K562 (cell line): ENCODE measurements around the gene PPM1G. TPM values are rescaled to one million over a fixed set of nuclear protein-coding genes. Genes with fewer than 3 reads are reported as not detected.

Source experiments
- ATAC-seq: fragments of 200-7000 bp; cut with Tn5 transposase; 3 replicates; pipeline ENCODE4 v1.9.1; 2020; ENCODE audit warnings: moderate library complexity
- BruUV-seq: library from RNA; stranded (reverse); fragments of 400-500 nt; replicated peaks from 2 replicates; lab custom pipeline; 2021; lab: Mats Ljungman, UMichigan
- CTCF ChIA-PET: fragments of 300-600 bp; formaldehyde crosslinking; extraction: SDS; loops from one replicate; lab custom pipeline; 2021; ENCODE audit warnings: low intra/inter-chr PET ratio; lab: Yijun Ruan, JAX
- POLR2A ChIA-PET: fragments of 300-600, 350-650 bp; sonication (Branson Sonifier 250); formaldehyde crosslinking; extraction: SDS; loops from one replicate; lab custom pipeline; 2021; ENCODE audit warnings: antibody characterized with exemption, inconsistent platforms; lab: Yijun Ruan, JAX
- DNase-seq, 4 experiments: peaks; one replicate each; pipeline versions ENCODE4 v3.0.0 to v3.0.0-alpha.2; 2011 to 2018; ENCODE audit warnings: low spot score in 3 of 4, mixed read lengths in 3 of 4; ENCODE audit errors: extremely low read depth in 1 of 4
- FAIRE-seq: peaks from 2 replicates; lab custom pipeline; 2011; peaks lifted over from hg19 to GRCh38; lab: Jason Lieb, UNC
- H2AFZ ChIP-seq: 2 replicates; pipeline ENCODE4 v1.6.0; 2011; ENCODE audit warnings: low read depth, low read length, control low read depth, inconsistent platforms
- H3K27ac ChIP-seq: fragments of 200-600 bp; 3 replicates; pipeline ENCODE4 v1.8.0; 2011; ENCODE audit warnings: low read depth, mild to moderate bottlenecking, control low read depth, inconsistent platforms, low read length, moderate library complexity, mixed read lengths; ENCODE audit errors: extremely low read depth
- H3K27me3 ChIP-seq, 2 experiments: fragments of 300-600 bp in 1 of 2; 2 replicates in 1 of 2; 3 replicates in 1 of 2; pipeline versions ENCODE4 v1.6.0 to v1.8.0; 2011; ENCODE audit warnings: inconsistent platforms in 2 of 2, low read length in 2 of 2, mild to moderate bottlenecking in 1 of 2, mixed read lengths in 1 of 2, moderate library complexity in 1 of 2; ENCODE audit not compliant: control insufficient read depth in 2 of 2, insufficient read depth in 2 of 2
- H3K36me3 ChIP-seq: fragments of 300-600 bp; 3 replicates; pipeline ENCODE4 v1.8.0; 2011; ENCODE audit warnings: mild to moderate bottlenecking, low read length, inconsistent platforms; ENCODE audit not compliant: control insufficient read depth, insufficient read depth
- H3K4me1 ChIP-seq, 2 experiments: fragments of 200-600 bp in 1 of 2; replicated peaks in 1 of 2; 2 replicates in 1 of 2; 3 replicates in 1 of 2; pipeline versions ENCODE4 v1.5.1 to v1.8.0; 2011; ENCODE audit warnings: inconsistent platforms in 2 of 2, low read length in 2 of 2, mild to moderate bottlenecking in 1 of 2, mixed read lengths in 1 of 2, moderate library complexity in 1 of 2; ENCODE audit not compliant: control insufficient read depth in 2 of 2, insufficient read depth in 2 of 2
- H3K4me2 ChIP-seq: 2 replicates; pipeline ENCODE4 v1.6.1; 2011; ENCODE audit warnings: low read length, control low read depth, inconsistent platforms, mixed read lengths; ENCODE audit not compliant: insufficient read depth
- H3K4me3 ChIP-seq: fragments of 200-600 bp; sonication (generic), shearing (Covaris generic); 2 replicates; pipeline ENCODE4 v1.5.1; 2016; ENCODE audit warnings: control low read depth, inconsistent platforms
- H3K79me2 ChIP-seq: fragments of 200-600 bp; 3 replicates; pipeline ENCODE4 v1.8.0; 2011; ENCODE audit warnings: low read length, inconsistent platforms; ENCODE audit not compliant: control insufficient read depth, insufficient read depth
- H3K9ac ChIP-seq, 2 experiments: 2 replicates each; pipeline versions ENCODE4 v1.6.0 to v1.6.1; 2011; ENCODE audit warnings: low read depth in 2 of 2, low read length in 2 of 2, control low read depth in 1 of 2, inconsistent platforms in 1 of 2, mild to moderate bottlenecking in 1 of 2, mixed read lengths in 1 of 2; ENCODE audit not compliant: insufficient read depth in 1 of 2
- H3K9me1 ChIP-seq: one replicate; pipeline ENCODE4 v1.6.0; 2011; ENCODE audit warnings: inconsistent platforms, mild to moderate bottlenecking, low read length, moderate library complexity; ENCODE audit not compliant: control insufficient read depth, insufficient read depth
- H3K9me3 ChIP-seq: replicated peaks from 2 replicates; pipeline ENCODE4 v1.5.1; 2011; ENCODE audit warnings: low read depth, low read length, inconsistent platforms; ENCODE audit not compliant: control insufficient read depth, insufficient read depth
- H4K20me1 ChIP-seq: replicated peaks from 2 replicates; pipeline ENCODE4 v1.6.1; 2011; ENCODE audit warnings: low read length, inconsistent platforms, mixed read lengths; ENCODE audit not compliant: control insufficient read depth, insufficient read depth
- AFF1 ChIP-seq, 2 experiments: fragments of 450-650 bp; IDR thresholded peaks; 2 replicates each; pipeline ENCODE4 v1.6.1; 2018; ENCODE audit warnings: mild to moderate bottlenecking in 2 of 2, low read depth in 1 of 2; ENCODE audit not compliant: partially characterized antibody in 2 of 2
- HMGN3 ChIP-seq: IDR thresholded peaks from 2 replicates; pipeline ENCODE4 v1.6.1; 2011; ENCODE audit warnings: borderline replicate concordance, low read depth, mild to moderate bottlenecking, mixed read lengths, low read length; ENCODE audit not compliant: insufficient read length; ENCODE audit errors: extremely low read depth
- HOXB6 ChIP-seq: fragments of 250-450 bp; sonication (Bioruptor Pico); IDR thresholded peaks from 2 replicates; pipeline ENCODE4 v1.5.1; 2022; ENCODE audit warnings: mild to moderate bottlenecking, borderline replicate concordance
- PTBP1 ChIP-seq: fragments of 200-400 bp; formaldehyde crosslinking; IDR thresholded peaks from 2 replicates; pipeline ENCODE4 v1.6.1; 2017; ENCODE audit warnings: low read depth, low read length
- PURB ChIP-seq: sonication (generic); formaldehyde crosslinking; IDR thresholded peaks from 2 replicates; pipeline ENCODE4 v1.9.0; 2021; ENCODE audit warnings: low read depth, mild to moderate bottlenecking, missing genetic modification reagents
- THRAP3 ChIP-seq: fragments of 450-650 bp; IDR thresholded peaks from 2 replicates; pipeline ENCODE4 v1.6.1; 2016; ENCODE audit warnings: mild to moderate bottlenecking, inconsistent platforms, borderline replicate concordance
- U2AF2 ChIP-seq: fragments of 200-400 bp; formaldehyde crosslinking; optimal IDR thresholded peaks from 2 replicates; pipeline ENCODE3; 2017; ENCODE audit warnings: low read depth, mild to moderate bottlenecking, low read length
- USF2 ChIP-seq: sonication (generic); formaldehyde crosslinking; IDR thresholded peaks from 2 replicates; pipeline ENCODE4 v1.5.0; 2020; ENCODE audit warnings: missing genetic modification reagents
- ZNF143 ChIP-seq: sonication (generic); formaldehyde crosslinking; IDR thresholded peaks from 2 replicates; pipeline ENCODE4 v1.9.0; 2022; ENCODE audit warnings: mild to moderate bottlenecking, missing genetic modification reagents
- ZNF217 ChIP-seq: sonication (generic); formaldehyde crosslinking; IDR thresholded peaks from 2 replicates; pipeline ENCODE4 v1.8.0; 2022; ENCODE audit warnings: mild to moderate bottlenecking, missing genetic modification reagents
- WGBS: fragments of 100-300 bp; shearing (Covaris generic); methylation state at CpG from one replicate; pipeline ENCODE4 v1.1.6; 2016; ENCODE audit warnings: low coverage, mixed read lengths; ENCODE audit not compliant: insufficient coverage; ENCODE audit errors: missing lambda C conversion rate; 5-methylcytosine and 5-hydroxymethylcytosine counted together
- in situ Hi-C: fragments of 300-500 bp; cut with MboI; formaldehyde crosslinking; loops from 4 replicates; pipeline ENCODE4 v1.15.0; 2018; ENCODE audit warnings: inconsistent platforms, mixed read lengths
- intact Hi-C: fragments of 100-400 bp; cut with micrococcal nuclease; formaldehyde crosslinking; loops from 2 replicates; pipeline ENCODE4 v1.14.2; 2022
- polyA plus RNA-seq, 8 experiments: library from polyadenylated mRNA; depleted of rRNA in 4 of 8; stranded (reverse) in 5 of 8; unstranded in 3 of 8; fragments of >200 nt; fragmentation: Nextera tagmentation in 2 of 8; fragmentation: Illumina TruSeq in 1 of 8; extraction: Ambion mirVana in 2 of 8; extraction: Trizol in 1 of 8; gene quantifications; 2 replicates each; pipeline versions ENCODE4 v1.2.1 to v1.2.3, GENCODE V29; 2011 to 2014; ENCODE audit warnings: inconsistent platforms in 1 of 8, missing spikeins in 1 of 8
- total RNA-seq, 7 experiments: library from RNA; depleted of rRNA in 6 of 7; stranded (reverse); fragments of >200 nt in 6 of 7; fragmentation: Illumina TruSeq in 2 of 7; extraction: Trizol in 2 of 7; gene quantifications; 2 replicates each; pipeline versions ENCODE4 v1.2.1 to v1.2.3, GENCODE V29; 2011 to 2021; ENCODE audit warnings: low replicate concordance in 1 of 7
- TF ChIP-seq, protein P1 (sequence below): fragments of 450-650 bp; formaldehyde crosslinking; IDR thresholded peaks from 2 replicates; pipeline ENCODE4 v1.4.0; 2022; ENCODE audit warnings: missing genetic modification characterization
- TF ChIP-seq, protein P2 (sequence below): sonication (generic); formaldehyde crosslinking; IDR thresholded peaks from 2 replicates; pipeline ENCODE4 v1.8.0; 2022; ENCODE audit warnings: missing genetic modification reagents, mild to moderate bottlenecking, borderline replicate concordance

The PPM1G gene
- total and polyA plus RNA-seq, 9 of the 15 experiments (the other 6 are each of a cell fraction or from before 2014, with no cell fraction given): 61.7 to 230 (median 153) TPM

DNA sequence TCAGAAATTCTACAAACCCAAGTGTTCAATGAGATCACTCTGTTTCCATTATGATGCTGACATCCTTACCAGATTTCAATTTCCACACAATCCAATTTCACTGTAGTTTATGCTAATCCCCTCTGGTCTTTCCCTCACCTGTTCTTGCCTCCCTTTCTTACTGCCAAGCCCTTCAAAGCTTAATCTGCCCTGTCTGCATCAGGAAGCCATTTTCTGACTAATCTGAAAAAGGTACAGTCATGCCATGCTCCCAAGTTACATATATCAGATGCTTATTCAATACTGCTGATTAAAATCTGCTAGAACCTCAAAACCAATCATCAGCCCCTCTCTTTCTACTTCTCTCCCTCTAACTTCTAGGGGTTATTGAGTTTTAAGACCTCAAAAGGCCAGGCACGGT, 41.7 kb upstream of the PPM1G start (continued):
- TF ChIP-seq, protein P1, sequence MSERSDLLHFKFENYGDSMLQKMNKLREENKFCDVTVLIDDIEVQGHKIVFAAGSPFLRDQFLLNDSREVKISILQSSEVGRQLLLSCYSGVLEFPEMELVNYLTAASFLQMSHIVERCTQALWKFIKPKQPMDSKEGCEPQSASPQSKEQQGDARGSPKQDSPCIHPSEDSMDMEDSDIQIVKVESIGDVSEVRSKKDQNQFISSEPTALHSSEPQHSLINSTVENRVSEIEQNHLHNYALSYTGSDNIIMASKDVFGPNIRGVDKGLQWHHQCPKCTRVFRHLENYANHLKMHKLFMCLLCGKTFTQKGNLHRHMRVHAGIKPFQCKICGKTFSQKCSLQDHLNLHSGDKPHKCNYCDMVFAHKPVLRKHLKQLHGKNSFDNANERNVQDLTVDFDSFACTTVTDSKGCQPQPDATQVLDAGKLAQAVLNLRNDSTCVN: no peak
- TF ChIP-seq, protein P2, sequence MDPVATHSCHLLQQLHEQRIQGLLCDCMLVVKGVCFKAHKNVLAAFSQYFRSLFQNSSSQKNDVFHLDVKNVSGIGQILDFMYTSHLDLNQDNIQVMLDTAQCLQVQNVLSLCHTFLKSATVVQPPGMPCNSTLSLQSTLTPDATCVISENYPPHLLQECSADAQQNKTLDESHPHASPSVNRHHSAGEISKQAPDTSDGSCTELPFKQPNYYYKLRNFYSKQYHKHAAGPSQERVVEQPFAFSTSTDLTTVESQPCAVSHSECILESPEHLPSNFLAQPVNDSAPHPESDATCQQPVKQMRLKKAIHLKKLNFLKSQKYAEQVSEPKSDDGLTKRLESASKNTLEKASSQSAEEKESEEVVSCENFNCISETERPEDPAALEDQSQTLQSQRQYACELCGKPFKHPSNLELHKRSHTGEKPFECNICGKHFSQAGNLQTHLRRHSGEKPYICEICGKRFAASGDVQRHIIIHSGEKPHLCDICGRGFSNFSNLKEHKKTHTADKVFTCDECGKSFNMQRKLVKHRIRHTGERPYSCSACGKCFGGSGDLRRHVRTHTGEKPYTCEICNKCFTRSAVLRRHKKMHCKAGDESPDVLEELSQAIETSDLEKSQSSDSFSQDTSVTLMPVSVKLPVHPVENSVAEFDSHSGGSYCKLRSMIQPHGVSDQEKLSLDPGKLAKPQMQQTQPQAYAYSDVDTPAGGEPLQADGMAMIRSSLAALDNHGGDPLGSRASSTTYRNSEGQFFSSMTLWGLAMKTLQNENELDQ: no peak
- no peak for TF ChIP-seq U2AF2
- TF ChIP-seq PTBP1: no peak
- no peak for TF ChIP-seq HOXB6 (CRISPR knock-in tag)

DNA sequence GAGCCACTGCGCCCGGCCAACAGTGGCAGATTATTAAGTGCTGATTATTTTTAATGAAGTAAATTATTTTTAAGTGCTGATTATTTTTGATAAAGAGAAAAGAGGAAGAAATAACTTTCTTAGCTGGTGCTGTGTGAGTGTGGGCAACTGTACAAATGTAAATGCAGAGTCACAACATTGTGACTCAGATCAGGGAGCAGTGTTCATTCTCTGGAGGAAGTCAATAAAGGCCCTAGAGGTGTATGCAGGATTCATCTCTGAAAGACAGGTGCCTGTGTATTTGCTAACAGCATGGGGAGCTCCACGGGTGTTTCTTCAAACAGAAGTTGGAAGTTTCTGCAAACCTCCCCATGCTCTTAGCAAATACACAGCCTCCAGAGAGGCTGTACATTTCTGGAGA, 39.0 kb upstream of the PPM1G start:
- CTCF ChIA-PET: no interaction called here
- Histone ChIP-seq H3K27me3 (no peaks in the 10 kb centered on the region), H3K4me3 (no peak overlapping the region), H4K20me1 (no peaks in the 10 kb centered on the region), H3K4me2 (no peak overlapping the region), H3K9me1 (no peaks in the 10 kb centered on the region), H3K36me3 (peaks cover 33% of the 10 kb centered on the region; the same call in 2 of the 3 replicates), H3K4me1 (no peaks in the 10 kb centered on the region; a peak in 1 of 5 replicates), H2AFZ (no peak overlapping the region), H3K9me3 (no peaks in the 10 kb centered on the region), H3K79me2 (no peaks in the 10 kb centered on the region), H3K27ac (no peak overlapping the region), H3K9ac (no peak overlapping the region)
- 49% methylated on average over 3 of the region's 3 CpGs for whole genome bisulfite sequencing
- ATAC-seq (no peak), FAIRE-seq (no peak), DNase-seq (no peak)
- intact Hi-C loops: no loop called here
- BruUV-seq: no TSS peak
- in situ Hi-C loops: no loop called here
- POLR2A ChIA-PET: interaction anchor here (0.6 to 3.3 kb wide), 4 partner anchors 15 to 102 kb away, joined by 3 to 17 read pairs (median 6); partner anchors contain the start of gene NRBP1
- TF ChIP-seq ZNF143 (no peak), HMGN3 (no peak), AFF1 (IDR thresholded peaks at IDR 0.05; ENCODE audit: low read depth in 1 of 2, partially characterized antibody in 2 of 2) (no peak), ZNF217 (no peak), PURB (CRISPR knock-in tag) (no peak), THRAP3 (no peak), USF2 (CRISPR knock-in tag) (no peak)
